Measurements from ENCODE around the gene DLL3. TPM values are rescaled to one million over a fixed set of nuclear protein-coding genes. Genes with fewer than 3 reads are reported as not detected.

Gene DLL3
- total RNA-seq, 4 donors from 2014 or later: not detected

DNA sequence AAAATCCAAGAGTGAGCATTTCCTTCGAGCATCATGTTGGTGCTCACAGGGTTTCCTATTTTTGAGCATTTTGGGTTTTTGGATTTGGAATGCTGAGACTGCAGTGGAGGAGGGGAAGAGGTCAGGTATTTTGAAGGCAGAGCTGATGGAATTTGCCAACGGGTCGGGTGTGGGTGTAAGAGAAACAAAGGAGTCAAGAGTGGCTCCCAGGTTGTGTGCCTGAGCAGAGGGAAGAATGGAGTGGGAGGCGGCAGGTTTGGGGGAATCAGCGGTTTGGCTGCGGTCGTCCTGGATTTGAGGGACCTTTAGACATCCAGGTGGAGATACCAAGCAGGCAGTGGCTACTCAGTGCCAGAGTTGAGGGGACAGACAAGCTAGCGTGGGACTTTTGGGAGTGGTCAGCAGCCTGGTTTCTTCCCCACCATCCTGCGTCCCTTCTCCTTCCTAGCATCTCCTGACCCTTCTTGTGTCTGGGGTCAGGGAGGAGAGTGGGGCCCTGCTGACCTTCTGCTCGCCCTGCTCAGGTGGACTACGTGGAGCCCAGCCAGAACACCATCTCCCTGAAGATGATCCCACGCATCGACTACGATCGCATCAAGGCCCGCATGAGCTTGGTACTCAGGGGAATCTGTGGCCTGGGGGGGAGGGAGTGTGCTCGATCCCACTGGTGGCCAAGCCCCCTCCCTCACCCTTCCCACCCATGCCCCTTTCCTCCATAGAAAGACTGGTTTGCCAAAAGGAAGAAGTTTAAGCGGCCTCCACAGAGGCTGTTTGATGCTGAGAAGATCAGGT lies 32.6 kb upstream of the DLL3 start:
- Histone ChIP-seq H3K9me3 (no peaks in the 10 kb centered on the region), H3K27me3 (no peaks in the 10 kb centered on the region), H3K36me3 (peaks cover 5 to 75% of the 10 kb centered on the region in 2 donors), H3K27ac (no peak overlapping the region), H3K4me1 (no peaks in the 10 kb centered on the region), H3K4me3 (no peak overlapping the region)
- intact Hi-C loops (cut with DNase I; ENCODE audit: low total_unique reads) (no loop called here), in situ Hi-C loops (cut with MboI; ENCODE audit: low sequenced_read_pairs in 4 of 4) (no loop called here)
- DNase-seq: no peak
- TF ChIP-seq, protein P1, sequence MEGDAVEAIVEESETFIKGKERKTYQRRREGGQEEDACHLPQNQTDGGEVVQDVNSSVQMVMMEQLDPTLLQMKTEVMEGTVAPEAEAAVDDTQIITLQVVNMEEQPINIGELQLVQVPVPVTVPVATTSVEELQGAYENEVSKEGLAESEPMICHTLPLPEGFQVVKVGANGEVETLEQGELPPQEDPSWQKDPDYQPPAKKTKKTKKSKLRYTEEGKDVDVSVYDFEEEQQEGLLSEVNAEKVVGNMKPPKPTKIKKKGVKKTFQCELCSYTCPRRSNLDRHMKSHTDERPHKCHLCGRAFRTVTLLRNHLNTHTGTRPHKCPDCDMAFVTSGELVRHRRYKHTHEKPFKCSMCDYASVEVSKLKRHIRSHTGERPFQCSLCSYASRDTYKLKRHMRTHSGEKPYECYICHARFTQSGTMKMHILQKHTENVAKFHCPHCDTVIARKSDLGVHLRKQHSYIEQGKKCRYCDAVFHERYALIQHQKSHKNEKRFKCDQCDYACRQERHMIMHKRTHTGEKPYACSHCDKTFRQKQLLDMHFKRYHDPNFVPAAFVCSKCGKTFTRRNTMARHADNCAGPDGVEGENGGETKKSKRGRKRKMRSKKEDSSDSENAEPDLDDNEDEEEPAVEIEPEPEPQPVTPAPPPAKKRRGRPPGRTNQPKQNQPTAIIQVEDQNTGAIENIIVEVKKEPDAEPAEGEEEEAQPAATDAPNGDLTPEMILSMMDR (IDR thresholded peaks at IDR 0.05 in 4 of 5, conservative IDR thresholded peaks at IDR 0.05 in 1 of 5): no peak
- no peak for TF ChIP-seq POLR2A (IDR thresholded peaks at IDR 0.05)
- ATAC-seq: no peak

DNA sequence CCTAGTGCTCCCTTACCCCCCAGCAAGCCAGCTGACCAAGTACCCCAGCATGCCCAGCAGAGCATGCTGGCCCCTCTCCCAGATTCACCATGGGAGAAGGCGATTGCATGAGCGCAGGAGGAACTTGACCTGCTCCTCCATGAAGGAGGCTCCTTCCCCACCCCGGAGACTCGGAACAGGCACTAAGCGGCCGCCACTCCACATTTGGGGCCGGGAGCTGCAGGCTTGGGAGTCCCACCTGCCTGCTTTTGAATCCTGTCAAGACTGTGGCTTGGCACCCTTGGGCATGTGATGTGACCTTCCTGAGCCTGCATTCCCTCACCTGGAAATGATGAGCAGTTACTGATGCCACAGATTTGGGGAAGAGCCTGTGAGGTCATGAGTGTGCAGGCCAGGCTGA lies 30.8 kb upstream of the DLL3 start:
- H3K27ac ChIP-seq: no peak overlapping the region
- TF ChIP-seq POLR2A (IDR thresholded peaks at IDR 0.05): no peak
- TF ChIP-seq, protein P1 (IDR thresholded peaks at IDR 0.05 in 4 of 5, conservative IDR thresholded peaks at IDR 0.05 in 1 of 5): no peak
- intact Hi-C loops (cut with DNase I; ENCODE audit: low total_unique reads) (no loop called here), in situ Hi-C loops (cut with MboI; ENCODE audit: low sequenced_read_pairs in 4 of 4) (no loop called here)
- no peak for ATAC-seq
- DNase-seq: no peak
- no peak overlapping the region for H3K4me3 ChIP-seq
- H3K36me3 ChIP-seq: peaks cover 5 to 90% of the 10 kb centered on the region in 2 donors
- H3K9me3 ChIP-seq: no peaks in the 10 kb centered on the region
- H3K27me3 ChIP-seq: no peaks in the 10 kb centered on the region
- no peaks in the 10 kb centered on the region for H3K4me1 ChIP-seq

DNA sequence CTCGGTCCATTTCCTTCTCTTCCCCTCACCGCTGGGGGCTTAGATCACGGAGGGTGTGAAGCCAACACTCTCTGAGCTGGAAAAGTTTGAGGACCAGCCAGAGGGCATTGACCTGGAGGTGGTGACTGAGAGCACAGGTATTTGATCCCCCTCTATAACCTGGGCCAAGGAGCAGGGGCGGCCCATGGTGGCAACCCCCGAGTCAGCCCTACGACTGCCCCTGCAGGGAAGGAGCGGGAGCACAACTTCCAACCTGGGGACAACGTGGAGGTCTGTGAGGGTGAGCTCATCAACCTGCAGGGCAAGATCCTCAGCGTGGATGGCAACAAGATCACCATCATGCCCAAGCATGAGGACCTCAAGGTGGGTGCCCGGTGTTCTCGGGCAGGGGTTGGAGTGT lies 29.7 kb upstream of the DLL3 start:
- DNase-seq (no peak), ATAC-seq (no peak)
- H3K4me1 ChIP-seq: no peaks in the 10 kb centered on the region
- no peaks in the 10 kb centered on the region for H3K27me3 ChIP-seq
- H3K36me3 ChIP-seq: peaks cover 5 to 100% of the 10 kb centered on the region in 2 donors
- in situ Hi-C loops (cut with MboI; ENCODE audit: low sequenced_read_pairs in 4 of 4): no loop called here
- TF ChIP-seq POLR2A (IDR thresholded peaks at IDR 0.05): no peak
- TF ChIP-seq, protein P1 (IDR thresholded peaks at IDR 0.05 in 4 of 5, conservative IDR thresholded peaks at IDR 0.05 in 1 of 5): no peak
- H3K9me3 ChIP-seq: no peaks in the 10 kb centered on the region
- no peak overlapping the region for H3K4me3 ChIP-seq
- H3K27ac ChIP-seq: no peak overlapping the region
- intact Hi-C loops (cut with DNase I; ENCODE audit: low total_unique reads): no loop called here

DNA sequence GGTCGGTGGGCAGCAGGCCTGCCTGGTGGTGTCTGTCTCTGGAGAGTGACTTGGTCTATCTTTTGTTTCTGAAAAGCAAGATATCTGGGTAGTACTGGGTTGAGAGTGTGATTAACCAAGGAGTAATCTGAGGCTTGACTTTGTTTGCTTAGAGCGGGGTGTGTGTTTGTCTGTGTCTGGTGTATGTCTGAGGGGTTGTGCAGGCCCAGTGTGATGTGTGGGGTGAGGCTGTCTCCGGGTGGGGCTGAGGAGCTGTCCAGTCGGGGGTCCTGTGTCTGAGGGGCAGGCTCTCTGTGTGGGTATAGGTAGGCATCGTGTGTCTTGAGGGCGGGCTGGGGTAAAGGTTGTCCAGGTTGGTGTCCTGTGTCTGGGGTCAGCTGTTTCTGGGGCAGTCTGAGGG lies 29.2 kb upstream of the DLL3 start:
- peaks cover 5 to 100% of the 10 kb centered on the region in 2 donors for H3K36me3 ChIP-seq
- in situ Hi-C loops (cut with MboI; ENCODE audit: low sequenced_read_pairs in 4 of 4): no loop called here
- ATAC-seq: no peak
- no peaks in the 10 kb centered on the region for H3K9me3 ChIP-seq
- no peak overlapping the region for H3K27ac ChIP-seq
- no peak for DNase-seq
- intact Hi-C loops (cut with DNase I; ENCODE audit: low total_unique reads): no loop called here
- H3K4me1 ChIP-seq: no peaks in the 10 kb centered on the region
- H3K4me3 ChIP-seq: no peak overlapping the region
- no peaks in the 10 kb centered on the region for H3K27me3 ChIP-seq
- TF ChIP-seq, protein P1 (IDR thresholded peaks at IDR 0.05 in 4 of 5, conservative IDR thresholded peaks at IDR 0.05 in 1 of 5): no peak
- no peak for TF ChIP-seq POLR2A (IDR thresholded peaks at IDR 0.05)
